Eye (tissue), 1 donor: ENCODE data around the gene FFAR2.
"Not testable (repeated sequence)": the region's sequence is repeated elsewhere in the genome, so short reads cannot be mapped to it uniquely, and the experiment has no call there.

ENCODE experiments used
- DNase-seq: peaks from one replicate; pipeline ENCODE4 v3.0.0-alpha.2; 2015

FFAR2 gene

GRCh38 chr19:35458192-35458591 is 10.1 kb downstream of the FFAR2 start:
- DNase-seq, result no peak

GRCh38 chr19:35458731-35459391 is 10.8 kb downstream of the FFAR2 start:
- no peak for DNase-seq

- DNase-seq, result peak; percentile 35
Observed at GRCh38 chr19:35459414-35460082, 11.5 kb downstream of the FFAR2 start.

GRCh38 chr19:35460608-35461007 is 12.6 kb downstream of the FFAR2 start:
- DNase-seq, result no peak

GRCh38 chr19:35461060-35461459 is 13.0 kb downstream of the FFAR2 start:
- DNase-seq, result no peak

GRCh38 chr19:35461788-35462187 is 13.7 kb downstream of the FFAR2 start:
- not testable (repeated sequence) for DNase-seq

GRCh38 chr19:35462476-35462953 is 14.5 kb downstream of the FFAR2 start:
- no peak for DNase-seq

GRCh38 chr19:35462956-35463355 is 14.9 kb downstream of the FFAR2 start:
- DNase-seq, result not testable (repeated sequence)

GRCh38 chr19:35466259-35466658 is 18.2 kb downstream of the FFAR2 start:
- no peak for DNase-seq

- peak; percentile 47 for DNase-seq
Observed at GRCh38 chr19:35468637-35469036, 20.6 kb downstream of the FFAR2 start.

GRCh38 chr19:35470128-35470527 is 22.1 kb downstream of the FFAR2 start:
- no peak for DNase-seq

- DNase-seq, result not testable (repeated sequence)
Observed at GRCh38 chr19:35471075-35471474, 23.0 kb downstream of the FFAR2 start.

- DNase-seq, result no peak
Observed at GRCh38 chr19:35471946-35472345, 23.9 kb downstream of the FFAR2 start.

GRCh38 chr19:35474104-35474503 is 26.0 kb downstream of the FFAR2 start:
- no peak for DNase-seq

GRCh38 chr19:35474594-35474993 is 26.5 kb downstream of the FFAR2 start:
- not testable (repeated sequence) for DNase-seq

GRCh38 chr19:35476149-35476548 is 28.1 kb downstream of the FFAR2 start:
- DNase-seq, result no peak

GRCh38 chr19:35478794-35479677 is 31.0 kb downstream of the FFAR2 start:
- DNase-seq, result no peak

- no peak for DNase-seq
Observed at GRCh38 chr19:35483089-35483488, 35.0 kb downstream of the FFAR2 start.

GRCh38 chr19:35484252-35485036 is 36.4 kb downstream of the FFAR2 start:
- no peak for DNase-seq

GRCh38 chr19:35486268-35486708 is 38.2 kb downstream of the FFAR2 start:
- no peak for DNase-seq

GRCh38 chr19:35487656-35488182 is 39.7 kb downstream of the FFAR2 start:
- no peak for DNase-seq

GRCh38 chr19:35488677-35489076 is 40.6 kb downstream of the FFAR2 start:
- DNase-seq, result no peak
